Astrocyte of the spinal cord (primary cell): ENCODE data around the gene SLC12A4.

Experiments
- DNase-seq: peaks from one replicate; pipeline ENCODE4 v3.0.0; 2011; ENCODE audit warnings: low read depth, low spot score
- H3K4me3 ChIP-seq: 2 replicates; pipeline ENCODE4 v1.5.1; 2011; ENCODE audit warnings: low read depth, mild to moderate bottlenecking, low read length, moderate library complexity
- CTCF ChIP-seq: IDR thresholded peaks from 2 replicates; pipeline ENCODE4 v1.5.1; 2012; ENCODE audit warnings: low read depth, mild to moderate bottlenecking, low read length, inconsistent platforms
- in situ Hi-C: cut with HindIII; loops from 2 replicates; pipeline ENCODE4 v1.10.0; 2017; ENCODE audit warnings: low sequenced_read_pairs

The SLC12A4 gene

GRCh38 chr16:67950335-67950843 lies 18.0 kb downstream of the SLC12A4 start:
- in situ Hi-C loops, result no loop called here
- no peak for DNase-seq
- no peak overlapping the region for H3K4me3 ChIP-seq
- no peak for TF ChIP-seq CTCF

- in situ Hi-C loops, result no loop called here
- no peak for TF ChIP-seq CTCF
- no peak for DNase-seq
- no peak overlapping the region for H3K4me3 ChIP-seq
Observed at GRCh38 chr16:67949645-67950044, 18.8 kb downstream of the SLC12A4 start.

GRCh38 chr16:67948015-67948414 lies 20.4 kb downstream of the SLC12A4 start:
- TF ChIP-seq CTCF, result no peak
- no peak overlapping the region for H3K4me3 ChIP-seq
- in situ Hi-C loops, result no loop called here
- DNase-seq, result no peak

GRCh38 chr16:67946966-67947558 lies 21.4 kb downstream of the SLC12A4 start:
- no peak for TF ChIP-seq CTCF
- no peak overlapping the region for H3K4me3 ChIP-seq
- in situ Hi-C loops, result no loop called here
- DNase-seq, result no peak

- no peak for TF ChIP-seq CTCF
- H3K4me3 ChIP-seq, result no peak overlapping the region
- DNase-seq, result no peak
- in situ Hi-C loops, result no loop called here
Observed at GRCh38 chr16:67946128-67946569, 22.3 kb downstream of the SLC12A4 start.

GRCh38 chr16:67945392-67945933 lies 23.0 kb downstream of the SLC12A4 start:
- no peak overlapping the region for H3K4me3 ChIP-seq
- TF ChIP-seq CTCF, result no peak
- no peak for DNase-seq
- in situ Hi-C loops, result no loop called here
